Measurements from ENCODE around the gene ACOX2. TPM values are rescaled to one million over a fixed set of nuclear protein-coding genes. Genes with fewer than 3 reads are reported as not detected.

Gene ACOX2
- total and polyA plus RNA-seq, 2 of the 8 experiments (the other 6 are each of a cell fraction or from before 2014, with no cell fraction given): 3.2 to 9.2 TPM

- no peak overlapping the region for H4K8ac ChIP-seq (ENCODE audit: extremely low read depth, insufficient read depth, low read length)
- H4K91ac ChIP-seq (replicated peaks; ENCODE audit: insufficient read length, low read length): no peak overlapping the region
- 64% methylated on average over 2 of the region's 2 CpGs; no CpG with 5 or more reads in 1 of the 2 experiments for WGBS, 2 experiments (ENCODE audit: extremely low coverage in 1 of 2, insufficient coverage in 1 of 2, insufficient read length in 1 of 2, insufficient replicate concordance in 2 of 2, low coverage in 1 of 2, low lambda C conversion rate in 2 of 2, missing lambda C conversion rate in 1 of 2)
- H2BK120ac ChIP-seq (replicated peaks; ENCODE audit: low read depth, low read length): no peak overlapping the region
- no peaks in the 10 kb centered on the region for H3K23me2 ChIP-seq (ENCODE audit: low read depth, low read length)
- no peaks in the 10 kb centered on the region for H3K79me1 ChIP-seq (ENCODE audit: low read depth, low read length)
- H3K27ac ChIP-seq (ENCODE audit: low read depth, low read length): no peak overlapping the region
- no peak overlapping the region for H2AK5ac ChIP-seq (ENCODE audit: low read depth, low read length)
- no peak overlapping the region for H2AFZ ChIP-seq (ENCODE audit: low read length)
- H3K23ac ChIP-seq (ENCODE audit: insufficient read length): no peak overlapping the region
- POLR2A ChIA-PET (ENCODE audit: partially characterized antibody): no interaction called here
- no peak overlapping the region for H3K9ac ChIP-seq (replicated peaks in 1 of 4; ENCODE audit: extremely low read depth in 1 of 4, low read depth in 3 of 4, low read length in 3 of 4)
- no peak overlapping the region; the same call in 1 of the 2 replicates for H2BK20ac ChIP-seq (ENCODE audit: low read length)
- peaks cover 0 to 3% (median 2%) of the 10 kb centered on the region in 4 experiments; a peak in 4 of 7 replicates for H3K4me1 ChIP-seq (replicated peaks in 1 of 4; ENCODE audit: control insufficient read depth in 3 of 4, insufficient read depth in 4 of 4, low read length in 3 of 4)
- H3K36me3 ChIP-seq (ENCODE audit: control insufficient read depth in 2 of 4, insufficient read depth in 4 of 4, low read length in 3 of 4): no peaks in the 10 kb centered on the region
- no peak overlapping the region for H3K4me2 ChIP-seq (ENCODE audit: insufficient read depth in 1 of 2, low read depth in 2 of 2, low read length in 2 of 2)
- no peak overlapping the region for H2BK12ac ChIP-seq (ENCODE audit: low read depth, low read length)
- H2BK5ac ChIP-seq (ENCODE audit: low read depth, low read length): no peak overlapping the region
- H3K4ac ChIP-seq (replicated peaks; ENCODE audit: insufficient read length, low read depth, low read length): no peak overlapping the region
- H3K79me2 ChIP-seq (ENCODE audit: control insufficient read depth in 1 of 2, insufficient read depth in 2 of 2, low read length in 2 of 2): no peaks in the 10 kb centered on the region
- H3K27me3 ChIP-seq (replicated peaks in 1 of 4; ENCODE audit: control insufficient read depth in 3 of 4, extremely low read depth in 1 of 4, insufficient read depth in 3 of 4, low read length in 3 of 4): no peaks in the 10 kb centered on the region
- TF ChIP-seq SUZ12 (IDR thresholded peaks at IDR 0.05; ENCODE audit: low read length): no peak
- TF ChIP-seq CTCF (IDR thresholded peaks at IDR 0.05; ENCODE audit: control extremely low read depth in 1 of 3, insufficient read depth in 1 of 3, low read depth in 1 of 3, low read length in 3 of 3): peak in 2 of 3 experiments; percentile 9 to 14; a peak in 1 of 4 replicates
- DNase-seq (ENCODE audit: low read depth in 1 of 2, low spot score in 2 of 2) (no peak), FAIRE-seq (no peak)
- H3K56ac ChIP-seq (replicated peaks; ENCODE audit: insufficient read length, low read depth, low read length): no peak overlapping the region
- no peak overlapping the region for H3K18ac ChIP-seq (ENCODE audit: extremely low read depth, low read length)
- H3K4me3 ChIP-seq (ENCODE audit: extremely low read depth in 1 of 4, insufficient read depth in 2 of 4, low read depth in 3 of 4, low read length in 4 of 4): no peak overlapping the region
- H3K14ac ChIP-seq (ENCODE audit: insufficient read length): no peak overlapping the region
- H3K9me3 ChIP-seq (ENCODE audit: insufficient read depth in 2 of 2, low read depth in 1 of 2, low read length in 1 of 2): no peaks in the 10 kb centered on the region
- no peak overlapping the region for H2BK15ac ChIP-seq (ENCODE audit: low read length)
- no peak overlapping the region for H4K5ac ChIP-seq (ENCODE audit: insufficient read length, low read depth, low read length)
- CTCF ChIA-PET (ENCODE audit: partially characterized antibody): interaction anchor here (0.7 to 7.2 kb wide), 22 partner anchors 9 to 980 kb away, joined by 3 to 68 read pairs (median 4); partner anchors contain the start of gene KCTD6
- no peaks in the 10 kb centered on the region for H4K20me1 ChIP-seq (replicated peaks in 1 of 2; ENCODE audit: control insufficient read depth in 1 of 2, insufficient read depth in 2 of 2, low read length in 2 of 2)
Measured at GRCh38 chr3:58531956-58532355, 5.0 kb downstream of the ACOX2 start.

Data from H1 (cell line).